Measurements from ENCODE around the gene CCDC146. TPM values are rescaled to one million over a fixed set of nuclear protein-coding genes. Genes with fewer than 3 reads are reported as not detected.

CCDC146 gene
- total RNA-seq, 1 donor from 2014 or later: 2.1 TPM

GRCh38 chr7:77253151-77253550 is 130.7 kb downstream of the CCDC146 start:
- no peaks in the 10 kb centered on the region for H3K36me3 ChIP-seq (ENCODE audit: control insufficient read depth, insufficient read depth, low read length)
- FAIRE-seq (no peak), DNase-seq (ENCODE audit: low read depth) (no peak)
- no peak for TF ChIP-seq CTCF (IDR thresholded peaks at IDR 0.05; ENCODE audit: insufficient read depth, low read length, severe bottlenecking)
- no peak overlapping the region for H3K4me3 ChIP-seq (ENCODE audit: low read depth, low read length)
- H3K27me3 ChIP-seq (ENCODE audit: control insufficient read depth, insufficient read depth, low read length): no peaks in the 10 kb centered on the region

- no peak for TF ChIP-seq CTCF (IDR thresholded peaks at IDR 0.05; ENCODE audit: insufficient read depth, low read length, severe bottlenecking)
- no peak overlapping the region for H3K4me3 ChIP-seq (ENCODE audit: low read depth, low read length)
- H3K36me3 ChIP-seq (ENCODE audit: control insufficient read depth, insufficient read depth, low read length): no peaks in the 10 kb centered on the region
- H3K27me3 ChIP-seq (ENCODE audit: control insufficient read depth, insufficient read depth, low read length): no peaks in the 10 kb centered on the region
- DNase-seq (ENCODE audit: low read depth): no peak
- no peak for FAIRE-seq
Measured at GRCh38 chr7:77254429-77254828, 132.0 kb downstream of the CCDC146 start.

- FAIRE-seq: no peak
- no peaks in the 10 kb centered on the region for H3K36me3 ChIP-seq (ENCODE audit: control insufficient read depth, insufficient read depth, low read length)
Measured at GRCh38 chr7:77254915-77255314, 132.5 kb downstream of the CCDC146 start.

GRCh38 chr7:77258014-77258413 is 135.6 kb downstream of the CCDC146 start:
- DNase-seq (ENCODE audit: low read depth) (peak; percentile 35), FAIRE-seq (no peak)
- H3K4me3 ChIP-seq (ENCODE audit: low read depth, low read length): no peak overlapping the region
- H3K36me3 ChIP-seq (ENCODE audit: control insufficient read depth, insufficient read depth, low read length): no peaks in the 10 kb centered on the region
- no peaks in the 10 kb centered on the region for H3K27me3 ChIP-seq (ENCODE audit: control insufficient read depth, insufficient read depth, low read length)
- TF ChIP-seq CTCF (IDR thresholded peaks at IDR 0.05; ENCODE audit: insufficient read depth, low read length, severe bottlenecking): no peak

More at GRCh38 chr7:77254915-77255314, 132.5 kb downstream of the CCDC146 start:
- no peak for TF ChIP-seq CTCF (IDR thresholded peaks at IDR 0.05; ENCODE audit: insufficient read depth, low read length, severe bottlenecking)
- Histone ChIP-seq H3K27me3 (ENCODE audit: control insufficient read depth, insufficient read depth, low read length) (no peaks in the 10 kb centered on the region), H3K4me3 (ENCODE audit: low read depth, low read length) (no peak overlapping the region)
- DNase-seq (ENCODE audit: low read depth): no peak

- no peak overlapping the region for H3K4me3 ChIP-seq (ENCODE audit: low read depth, low read length)
- no peak for TF ChIP-seq CTCF (IDR thresholded peaks at IDR 0.05; ENCODE audit: insufficient read depth, low read length, severe bottlenecking)
- no peaks in the 10 kb centered on the region for H3K36me3 ChIP-seq (ENCODE audit: control insufficient read depth, insufficient read depth, low read length)
- no peak for DNase-seq (ENCODE audit: low read depth)
- H3K27me3 ChIP-seq (ENCODE audit: control insufficient read depth, insufficient read depth, low read length): no peaks in the 10 kb centered on the region
- no peak for FAIRE-seq
Measured at GRCh38 chr7:77258593-77258992, 136.2 kb downstream of the CCDC146 start.

- no peak for TF ChIP-seq CTCF (IDR thresholded peaks at IDR 0.05; ENCODE audit: insufficient read depth, low read length, severe bottlenecking)
- FAIRE-seq: no peak
- Histone ChIP-seq H3K27me3 (ENCODE audit: control insufficient read depth, insufficient read depth, low read length) (no peaks in the 10 kb centered on the region), H3K4me3 (ENCODE audit: low read depth, low read length) (no peak overlapping the region), H3K36me3 (ENCODE audit: control insufficient read depth, insufficient read depth, low read length) (no peaks in the 10 kb centered on the region)
- DNase-seq (ENCODE audit: low read depth): no peak
Measured at GRCh38 chr7:77262316-77262715, 139.9 kb downstream of the CCDC146 start.
